PC-3 (cell line): ENCODE data around the gene JAG2.

ENCODE experiments used
- EZH2 ChIP-seq: fragments of 300-600 bp; sonication (generic); IDR thresholded peaks from one replicate; pipeline ENCODE4 v1.6.1; 2017; ENCODE audit warnings: antibody characterized with exemption, mild to moderate bottlenecking, low read length; ENCODE audit not compliant: unreplicated experiment
- EZH2phosphoT487 ChIP-seq: fragments of 300-600 bp; sonication (generic); IDR thresholded peaks from 2 replicates; pipeline ENCODE4 v1.6.1; 2018; ENCODE audit warnings: mild to moderate bottlenecking, antibody characterized with exemption, low read length, borderline replicate concordance
- TF ChIP-seq, protein P1 (sequence below): fragments of 300-600 bp; sonication (generic); conservative IDR thresholded peaks from 2 replicates; pipeline ENCODE4 v1.5.1; 2017; ENCODE audit warnings: antibody characterized with exemption, low read depth, mild to moderate bottlenecking, low read length

DNA sequence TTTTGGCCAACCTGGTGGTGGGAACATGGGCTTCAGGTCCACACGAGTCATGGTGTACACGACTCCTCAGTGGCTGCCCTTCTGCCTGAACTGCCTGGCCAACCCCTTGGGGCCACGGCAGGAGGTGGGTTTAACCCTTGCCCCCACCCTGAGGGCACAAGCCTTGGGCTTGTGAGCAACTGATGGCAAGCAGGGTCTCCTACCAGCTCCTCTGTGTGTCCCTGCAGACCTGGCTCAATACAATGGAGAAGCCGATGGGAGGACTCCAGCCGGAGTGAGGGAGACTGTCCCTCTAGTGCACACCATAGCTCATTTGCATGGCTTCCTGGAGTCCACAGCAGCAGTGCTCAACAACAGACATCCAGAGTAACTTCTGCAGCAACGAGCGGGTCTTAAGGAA lies 28.0 kb downstream of the JAG2 start:
- TF ChIP-seq, protein P1, sequence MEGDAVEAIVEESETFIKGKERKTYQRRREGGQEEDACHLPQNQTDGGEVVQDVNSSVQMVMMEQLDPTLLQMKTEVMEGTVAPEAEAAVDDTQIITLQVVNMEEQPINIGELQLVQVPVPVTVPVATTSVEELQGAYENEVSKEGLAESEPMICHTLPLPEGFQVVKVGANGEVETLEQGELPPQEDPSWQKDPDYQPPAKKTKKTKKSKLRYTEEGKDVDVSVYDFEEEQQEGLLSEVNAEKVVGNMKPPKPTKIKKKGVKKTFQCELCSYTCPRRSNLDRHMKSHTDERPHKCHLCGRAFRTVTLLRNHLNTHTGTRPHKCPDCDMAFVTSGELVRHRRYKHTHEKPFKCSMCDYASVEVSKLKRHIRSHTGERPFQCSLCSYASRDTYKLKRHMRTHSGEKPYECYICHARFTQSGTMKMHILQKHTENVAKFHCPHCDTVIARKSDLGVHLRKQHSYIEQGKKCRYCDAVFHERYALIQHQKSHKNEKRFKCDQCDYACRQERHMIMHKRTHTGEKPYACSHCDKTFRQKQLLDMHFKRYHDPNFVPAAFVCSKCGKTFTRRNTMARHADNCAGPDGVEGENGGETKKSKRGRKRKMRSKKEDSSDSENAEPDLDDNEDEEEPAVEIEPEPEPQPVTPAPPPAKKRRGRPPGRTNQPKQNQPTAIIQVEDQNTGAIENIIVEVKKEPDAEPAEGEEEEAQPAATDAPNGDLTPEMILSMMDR, result no peak
- no peak for TF ChIP-seq EZH2
- TF ChIP-seq EZH2phosphoT487, result no peak
